HG03354 (cell line): ENCODE data around the gene RBCK1.
"Not testable (repeated sequence)": the region's sequence is repeated elsewhere in the genome, so short reads cannot be mapped to it uniquely, and the experiment has no call there.

Experiments used
- ATAC-seq: cut with Tn5 transposase; IDR thresholded peaks from one replicate; pipeline ENCODE4 v1.9.1; 2021; ENCODE audit warnings: mild to moderate bottlenecking; ENCODE audit not compliant: unreplicated experiment, poor library complexity, severe bottlenecking

The RBCK1 gene

GRCh38 chr20:375265-375889, 32.7 kb upstream of the RBCK1 start:
- no peak for ATAC-seq

GRCh38 chr20:376089-376488, 32.0 kb upstream of the RBCK1 start:
- no peak for ATAC-seq

DNA sequence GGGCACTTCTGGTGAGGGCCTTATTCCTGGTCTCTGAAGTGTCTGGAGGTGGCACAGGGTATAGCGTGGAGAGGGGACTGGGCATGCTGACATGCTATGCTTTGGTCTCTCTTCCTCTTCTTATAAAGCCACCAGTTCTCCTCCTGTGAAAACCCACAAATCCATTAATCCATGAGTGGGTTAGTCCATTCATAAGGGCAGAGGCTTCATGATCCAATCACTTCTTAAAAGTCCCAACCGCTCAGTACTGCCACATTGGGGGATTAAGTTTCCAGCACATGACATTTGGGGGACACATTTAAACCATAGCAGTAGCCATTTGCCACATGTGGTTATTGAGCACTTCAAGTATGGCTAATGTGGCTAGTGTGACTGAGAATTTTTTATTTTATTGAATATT, 31.3 kb upstream of the RBCK1 start:
- no peak for ATAC-seq

DNA sequence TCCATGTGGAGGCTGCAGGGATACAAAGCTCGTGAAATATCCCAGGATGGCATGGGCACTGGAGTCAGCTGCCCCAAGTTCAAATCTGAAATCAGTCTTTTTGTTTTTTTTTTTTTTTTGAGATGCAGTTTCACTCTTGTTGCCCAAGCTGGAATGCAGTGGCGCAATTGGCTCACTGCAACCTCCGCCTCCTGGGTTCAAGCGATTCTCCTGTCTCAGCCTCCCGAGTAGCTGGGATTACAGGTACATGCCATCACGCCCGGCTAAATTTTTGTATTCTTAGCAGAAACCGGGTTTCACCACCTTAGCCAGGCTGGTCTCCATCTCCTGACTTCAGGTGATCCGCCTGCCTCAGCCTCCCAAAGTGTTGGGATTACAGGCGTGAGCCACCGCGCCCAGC, 30.5 kb upstream of the RBCK1 start:
- ATAC-seq: not testable (repeated sequence)

DNA sequence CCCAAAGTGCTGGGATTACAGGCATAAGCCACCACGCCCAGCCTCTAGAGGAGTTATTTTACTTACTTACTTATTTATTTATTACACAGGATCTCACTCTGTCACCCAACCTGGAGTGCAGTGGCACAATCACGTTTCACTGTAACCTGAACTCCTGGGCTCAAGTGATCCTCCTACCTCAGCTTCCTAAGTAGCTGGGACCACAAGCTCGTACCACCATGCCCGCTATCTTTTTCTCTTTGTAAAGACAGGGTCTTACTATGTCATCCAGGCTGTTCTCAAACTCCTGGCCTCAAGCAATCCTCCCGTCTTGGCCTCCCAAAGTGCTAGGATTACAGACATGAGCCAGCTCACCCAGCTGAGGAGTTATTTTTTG, 29.1 kb upstream of the RBCK1 start:
- no peak for ATAC-seq

GRCh38 chr20:380763-381580, 27.1 kb upstream of the RBCK1 start:
- ATAC-seq: peak; percentile 63

DNA sequence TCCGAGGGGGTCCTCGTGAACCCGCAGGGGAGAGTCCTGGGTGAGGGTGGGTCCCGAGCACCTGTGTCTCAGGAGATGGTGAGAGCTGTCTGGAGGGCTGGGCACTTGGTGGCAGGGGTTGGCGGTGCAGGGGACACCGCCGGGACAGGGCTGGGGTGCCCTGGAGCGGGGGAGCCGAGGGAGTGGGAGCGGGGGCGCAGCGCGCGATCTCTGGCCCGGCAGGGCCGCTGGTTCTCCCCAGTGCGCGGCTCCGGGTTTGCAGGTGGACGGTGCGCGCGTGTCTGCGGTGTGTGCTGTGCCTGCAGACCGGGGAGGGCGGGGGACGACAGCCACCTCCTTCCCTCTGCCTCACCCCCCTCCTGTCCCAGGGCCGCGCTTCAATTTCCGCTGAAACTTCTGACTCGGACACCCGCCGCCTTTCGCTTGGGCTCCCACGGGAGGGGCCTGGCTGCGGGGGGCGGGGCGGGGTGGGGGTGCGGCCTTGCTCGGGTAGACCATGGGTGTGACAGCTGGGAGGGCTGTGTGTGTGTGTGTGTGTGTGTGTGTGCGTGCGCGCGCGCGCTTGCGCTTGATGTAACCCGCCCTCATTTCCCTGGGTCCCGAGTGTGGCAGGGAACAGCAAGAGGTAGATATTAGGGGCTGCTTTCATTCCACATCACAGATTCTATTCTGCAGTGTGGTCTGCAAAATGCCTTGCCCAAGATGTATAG, 26.4 kb upstream of the RBCK1 start:
- ATAC-seq: peak; percentile 70

DNA sequence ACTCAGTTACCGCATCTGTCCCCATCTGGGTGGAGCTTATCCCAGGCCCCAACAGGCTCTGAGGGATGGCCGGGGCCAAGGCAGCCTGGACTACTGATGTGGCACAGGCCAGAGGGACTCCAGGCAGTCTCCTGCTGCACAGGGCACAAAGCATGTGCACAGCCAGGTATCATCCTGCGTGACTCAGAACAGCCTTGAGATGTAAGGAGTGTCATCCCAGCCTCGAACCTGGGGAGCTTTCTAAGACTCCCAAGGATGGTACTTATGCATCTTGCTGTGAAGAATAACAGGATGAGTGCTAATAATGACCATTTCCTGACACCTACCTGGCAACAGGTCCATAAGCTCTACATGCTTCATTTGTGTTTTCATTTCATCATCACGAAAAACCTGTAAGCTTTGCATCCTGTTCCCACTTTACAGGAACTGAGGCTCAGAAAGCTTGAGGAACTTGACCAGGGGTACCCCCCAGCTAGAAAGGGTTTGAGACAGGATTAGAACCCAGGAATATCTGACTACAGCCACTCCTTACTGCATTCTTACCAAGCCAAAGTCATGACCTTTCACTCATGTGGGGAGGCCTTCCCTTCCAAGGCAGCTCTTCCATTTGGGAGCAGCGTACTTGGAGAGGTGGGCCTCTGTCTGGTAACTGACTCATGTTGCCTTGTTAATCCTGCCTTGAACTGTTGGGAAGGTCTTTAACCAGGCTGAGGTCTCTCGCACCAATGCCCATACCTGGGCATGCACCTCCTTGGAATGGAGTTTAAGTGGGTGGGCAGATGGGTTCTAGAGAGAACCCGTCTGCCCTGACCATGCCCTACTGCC, 25.6 kb upstream of the RBCK1 start:
- no peak for ATAC-seq

- ATAC-seq: no peak
Measured at GRCh38 chr20:383889-384288, 24.2 kb upstream of the RBCK1 start.

DNA sequence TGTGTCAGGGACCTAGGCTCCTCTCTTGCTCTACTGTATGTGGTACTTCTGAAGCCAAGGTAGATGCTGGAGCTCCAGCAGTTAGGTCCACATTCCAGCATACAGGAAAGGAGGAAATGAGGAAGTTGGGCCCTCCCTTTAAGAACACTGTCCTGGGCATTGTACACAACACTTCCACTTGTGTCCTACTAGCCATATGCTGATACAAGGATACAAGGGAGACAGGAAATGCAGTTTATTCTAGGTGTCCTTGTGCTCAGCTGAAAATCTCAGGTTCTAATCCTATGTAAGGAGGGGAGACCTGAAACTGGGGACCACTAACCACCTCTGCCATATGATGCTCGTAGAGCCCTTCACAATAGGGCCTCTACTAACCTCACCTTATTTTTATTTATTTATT, 23.4 kb upstream of the RBCK1 start:
- ATAC-seq: no peak

DNA sequence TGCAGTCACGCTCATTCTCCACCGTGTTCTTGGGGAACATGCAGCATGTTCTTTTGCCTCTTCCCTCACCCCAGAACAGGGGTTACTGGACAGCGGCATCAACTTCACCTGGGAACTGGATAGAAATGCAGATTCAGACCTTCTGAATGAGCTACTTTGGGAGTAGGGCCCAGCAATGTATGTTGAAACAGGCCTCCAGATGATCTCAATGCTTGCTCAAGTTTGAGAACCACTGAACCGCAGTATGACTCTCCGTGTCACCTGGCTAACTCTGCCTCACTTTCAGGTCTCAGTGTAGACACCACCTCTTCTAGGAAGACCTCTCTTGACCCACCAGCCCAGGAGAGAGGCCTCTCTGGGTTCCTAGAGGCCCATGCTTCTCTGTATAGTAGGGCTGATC, 22.7 kb upstream of the RBCK1 start:
- ATAC-seq: no peak

- not testable (repeated sequence) for ATAC-seq
Measured at GRCh38 chr20:386634-387033, 21.5 kb upstream of the RBCK1 start.

GRCh38 chr20:387520-387919, 20.6 kb upstream of the RBCK1 start:
- no peak for ATAC-seq

DNA sequence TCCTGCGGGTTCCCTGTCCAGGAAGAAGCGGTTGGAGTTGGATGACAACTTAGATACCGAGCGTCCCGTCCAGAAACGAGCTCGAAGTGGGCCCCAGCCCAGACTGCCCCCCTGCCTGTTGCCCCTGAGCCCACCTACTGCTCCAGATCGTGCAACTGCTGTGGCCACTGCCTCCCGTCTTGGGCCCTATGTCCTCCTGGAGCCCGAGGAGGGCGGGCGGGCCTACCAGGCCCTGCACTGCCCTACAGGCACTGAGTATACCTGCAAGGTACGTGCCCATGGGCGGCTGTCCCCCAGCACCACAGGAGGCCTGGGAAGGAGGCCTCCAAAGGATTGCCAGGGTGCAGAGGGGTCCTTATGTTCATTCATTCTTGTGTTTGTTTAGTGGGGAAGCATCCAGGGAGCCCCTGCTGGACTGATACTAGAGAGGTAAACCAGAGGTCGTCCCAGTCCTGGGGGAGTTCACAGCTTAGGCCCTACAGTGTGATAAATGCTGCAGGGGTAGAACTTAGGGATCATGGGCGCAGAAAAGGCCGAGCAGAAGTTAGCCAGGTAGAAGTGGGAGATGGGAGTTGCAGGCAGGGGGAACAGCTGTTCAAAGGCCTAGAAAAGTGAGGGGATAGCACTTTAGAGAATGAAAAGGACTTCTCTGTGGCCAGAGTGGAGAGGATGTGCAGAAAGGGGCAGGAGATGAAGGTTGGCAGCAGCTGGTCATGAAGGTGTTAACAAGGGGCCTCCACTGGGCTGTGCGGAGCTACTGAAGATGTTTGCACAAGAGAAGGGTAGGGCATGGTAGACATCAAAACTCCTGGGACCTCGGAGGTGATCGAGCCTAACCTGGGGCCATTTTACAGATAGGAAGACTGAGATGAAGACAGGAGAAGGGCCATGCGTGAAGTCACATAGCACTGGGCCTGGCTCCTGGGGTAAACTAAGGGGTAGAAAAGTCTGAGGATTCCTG, 19.8 kb upstream of the RBCK1 start:
- ATAC-seq: no peak

- no peak for ATAC-seq
Measured at GRCh38 chr20:389220-389619, 18.9 kb upstream of the RBCK1 start.

DNA sequence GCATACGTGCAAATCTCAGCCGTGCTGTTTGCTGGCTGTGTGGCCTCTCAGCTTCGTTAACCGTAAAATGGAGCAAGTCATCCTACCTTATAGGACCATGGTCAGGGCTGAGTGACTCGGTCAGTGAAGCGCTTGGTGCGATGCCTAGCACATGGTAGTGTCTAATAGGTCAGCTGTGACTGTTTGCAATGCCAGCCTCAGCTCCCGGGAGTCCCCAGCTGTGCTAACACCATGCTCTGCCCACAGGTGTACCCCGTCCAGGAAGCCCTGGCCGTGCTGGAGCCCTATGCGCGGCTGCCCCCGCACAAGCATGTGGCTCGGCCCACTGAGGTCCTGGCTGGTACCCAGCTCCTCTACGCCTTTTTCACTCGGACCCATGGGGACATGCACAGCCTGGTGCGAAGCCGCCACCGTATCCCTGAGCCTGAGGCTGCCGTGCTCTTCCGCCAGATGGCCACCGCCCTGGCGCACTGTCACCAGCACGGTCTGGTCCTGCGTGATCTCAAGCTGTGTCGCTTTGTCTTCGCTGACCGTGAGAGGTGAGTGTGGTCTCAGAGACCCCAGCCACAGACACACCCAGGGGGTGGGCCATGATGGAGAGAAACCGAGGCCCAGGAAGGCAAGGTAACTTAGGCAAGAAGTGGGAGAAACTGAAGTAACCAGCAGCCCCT, 16.9 kb upstream of the RBCK1 start:
- ATAC-seq: no peak

- ATAC-seq: not testable (repeated sequence)
Measured at GRCh38 chr20:393296-393695, 14.8 kb upstream of the RBCK1 start.

- ATAC-seq: no peak
Measured at GRCh38 chr20:396252-396618, 11.9 kb upstream of the RBCK1 start.
